Hepatocyte (in vitro differentiated cells): ENCODE data around the gene CPEB2. TPM values are rescaled to one million over a fixed set of nuclear protein-coding genes. Genes with fewer than 3 reads are reported as not detected.
A peak's percentile ranks its signal among the peaks of the same experiment; 100 is the strongest.

ENCODE experiments used
- DNase-seq: peaks from one replicate; pipeline ENCODE4 v3.0.0-alpha.2; 2016; ENCODE audit warnings: low spot score
- H2AFZ ChIP-seq: fragments of 200-600 bp; sonication (generic); 2 replicates; pipeline ENCODE4 v1.6.0; 2016; ENCODE audit warnings: antibody characterized with exemption, mild to moderate bottlenecking
- H3K27ac ChIP-seq: fragments of 200-600 bp; sonication (generic); 2 replicates; pipeline ENCODE4 v1.5.1; 2016; ENCODE audit warnings: mild to moderate bottlenecking
- H3K27me3 ChIP-seq: fragments of 200-600 bp; sonication (generic); 2 replicates; pipeline ENCODE4 v1.6.1; 2016
- H3K36me3 ChIP-seq: fragments of 200-600 bp; sonication (generic); replicated peaks from 2 replicates; pipeline ENCODE4 v1.5.1; 2016; ENCODE audit warnings: low read depth; ENCODE audit not compliant: insufficient read depth
- H3K4me1 ChIP-seq: fragments of 200-600 bp; sonication (generic); 2 replicates; pipeline ENCODE4 v1.5.1; 2016; ENCODE audit warnings: mild to moderate bottlenecking, moderate library complexity; ENCODE audit not compliant: insufficient read depth
- H3K4me2 ChIP-seq: fragments of 200-600 bp; sonication (generic); 2 replicates; pipeline ENCODE4 v1.6.0; 2016
- H3K4me3 ChIP-seq: fragments of 200-600 bp; sonication (generic); 2 replicates; pipeline ENCODE4 v1.5.1; 2016; ENCODE audit warnings: mild to moderate bottlenecking
- H3K79me2 ChIP-seq: fragments of 200-600 bp; sonication (generic); 2 replicates; pipeline ENCODE4 v1.6.0; 2017; ENCODE audit warnings: mild to moderate bottlenecking
- H3K9me2 ChIP-seq: fragments of 200-600 bp; sonication (generic); replicated peaks from 2 replicates; pipeline ENCODE4 v1.6.0; 2017; ENCODE audit warnings: mild to moderate bottlenecking; ENCODE audit not compliant: insufficient read depth
- H3K9me3 ChIP-seq: fragments of 200-600 bp; sonication (generic); 2 replicates; pipeline ENCODE4 v1.5.1; 2016; ENCODE audit warnings: low read depth, mild to moderate bottlenecking
- H4K20me1 ChIP-seq: fragments of 200-600 bp; sonication (generic); 2 replicates; pipeline ENCODE4 v1.6.0; 2016; ENCODE audit warnings: mild to moderate bottlenecking; ENCODE audit not compliant: insufficient read depth, poor library complexity, severe bottlenecking
- EZH2 ChIP-seq: fragments of 200-600 bp; sonication (generic); IDR thresholded peaks from 2 replicates; pipeline ENCODE4 v1.6.1; 2016; ENCODE audit warnings: antibody characterized with exemption, mild to moderate bottlenecking, borderline replicate concordance
- EZH2phosphoT487 ChIP-seq: fragments of 200-600 bp; sonication (generic); IDR thresholded peaks from one replicate; pipeline ENCODE4 v1.6.1; 2018; ENCODE audit warnings: antibody characterized with exemption, mild to moderate bottlenecking, low read depth, moderate library complexity; ENCODE audit not compliant: unreplicated experiment, severe bottlenecking
- WGBS: methylation state at CpG from one replicate; pipeline ENCODE4 v1.1.6; 2016; ENCODE audit warnings: low lambda C conversion rate; ENCODE audit errors: missing lambda C conversion rate; 5-methylcytosine and 5-hydroxymethylcytosine counted together
- polyA plus RNA-seq: library from polyadenylated mRNA; unstranded; fragments of >200 nt; fragmentation: Nextera tagmentation; extraction: Ambion mirVana; gene quantifications from 2 replicates; pipeline ENCODE4 v1.2.1, GENCODE V29; 2016
- total RNA-seq: library from RNA; depleted of rRNA; stranded (reverse); fragments of >200 nt; gene quantifications from 2 replicates; pipeline ENCODE4 v1.2.3, GENCODE V29; 2014
- TF ChIP-seq, protein P1 (sequence below): fragments of 200-600 bp; sonication (generic); IDR thresholded peaks from 2 replicates; pipeline ENCODE4 v1.5.1; 2016; ENCODE audit warnings: antibody characterized with exemption, mild to moderate bottlenecking; ENCODE audit not compliant: poor library complexity

Gene CPEB2
- total and polyA plus RNA-seq, 2 experiments from 2014 or later: 4.4 to 18.1 TPM

DNA sequence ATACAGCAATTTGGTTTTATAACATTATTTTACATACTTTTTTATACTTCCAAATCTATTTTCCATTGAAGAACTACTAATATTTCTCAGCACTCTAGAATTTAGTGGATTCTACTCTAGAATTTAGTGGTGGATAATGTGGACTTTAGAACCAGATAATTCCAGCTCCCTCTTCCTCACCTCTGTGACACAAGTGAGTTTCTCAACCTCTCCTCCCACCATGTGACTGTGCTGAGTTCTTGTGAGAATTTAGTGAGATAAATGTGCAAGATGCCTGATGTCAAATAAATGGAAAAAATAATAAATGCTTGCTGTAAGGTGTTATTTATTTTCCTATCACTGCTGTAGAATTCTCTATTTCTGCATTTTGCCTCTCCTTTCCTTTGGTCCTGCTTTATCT, 107.3 kb downstream of the CPEB2 start:
- peak overlapping the region; percentile 87 for H3K27ac ChIP-seq
- no peak overlapping the region for H2AFZ ChIP-seq
- no peaks in the 10 kb centered on the region for H4K20me1 ChIP-seq
- TF ChIP-seq EZH2 (no peak), EZH2phosphoT487 (no peak)
- TF ChIP-seq, protein P1, sequence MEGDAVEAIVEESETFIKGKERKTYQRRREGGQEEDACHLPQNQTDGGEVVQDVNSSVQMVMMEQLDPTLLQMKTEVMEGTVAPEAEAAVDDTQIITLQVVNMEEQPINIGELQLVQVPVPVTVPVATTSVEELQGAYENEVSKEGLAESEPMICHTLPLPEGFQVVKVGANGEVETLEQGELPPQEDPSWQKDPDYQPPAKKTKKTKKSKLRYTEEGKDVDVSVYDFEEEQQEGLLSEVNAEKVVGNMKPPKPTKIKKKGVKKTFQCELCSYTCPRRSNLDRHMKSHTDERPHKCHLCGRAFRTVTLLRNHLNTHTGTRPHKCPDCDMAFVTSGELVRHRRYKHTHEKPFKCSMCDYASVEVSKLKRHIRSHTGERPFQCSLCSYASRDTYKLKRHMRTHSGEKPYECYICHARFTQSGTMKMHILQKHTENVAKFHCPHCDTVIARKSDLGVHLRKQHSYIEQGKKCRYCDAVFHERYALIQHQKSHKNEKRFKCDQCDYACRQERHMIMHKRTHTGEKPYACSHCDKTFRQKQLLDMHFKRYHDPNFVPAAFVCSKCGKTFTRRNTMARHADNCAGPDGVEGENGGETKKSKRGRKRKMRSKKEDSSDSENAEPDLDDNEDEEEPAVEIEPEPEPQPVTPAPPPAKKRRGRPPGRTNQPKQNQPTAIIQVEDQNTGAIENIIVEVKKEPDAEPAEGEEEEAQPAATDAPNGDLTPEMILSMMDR: no peak
- peak overlapping the region; percentile 16 for H3K4me2 ChIP-seq
- no peak overlapping the region for H3K4me3 ChIP-seq
- peaks cover 5% of the 10 kb centered on the region for H3K4me1 ChIP-seq
- peak; percentile 33 for DNase-seq
- H3K27me3 ChIP-seq: no peaks in the 10 kb centered on the region
- H3K9me3 ChIP-seq: no peaks in the 10 kb centered on the region
- H3K9me2 ChIP-seq: no peaks in the 10 kb centered on the region
- no peaks in the 10 kb centered on the region for H3K79me2 ChIP-seq
- no peaks in the 10 kb centered on the region for H3K36me3 ChIP-seq

DNA sequence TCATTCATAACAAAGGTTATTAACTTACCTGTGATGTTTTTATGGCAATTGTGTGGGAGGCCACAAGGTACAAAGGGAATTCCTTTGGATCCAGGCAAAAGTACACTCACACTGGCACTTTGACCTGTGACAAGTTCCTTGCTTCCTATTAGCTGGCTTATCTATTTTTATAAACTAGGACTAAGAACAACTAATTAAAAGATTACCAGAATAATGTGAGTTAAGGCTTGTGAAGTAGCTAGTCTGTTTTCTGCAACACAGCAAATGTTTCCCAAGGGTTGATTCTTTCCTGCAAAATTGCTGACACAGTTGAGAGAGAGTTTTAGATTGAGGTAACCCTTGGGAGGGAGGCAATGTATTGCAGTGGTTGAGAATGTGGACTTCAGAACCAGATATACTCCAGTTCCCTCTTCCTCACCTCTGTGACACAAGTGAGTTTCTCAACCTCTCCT, 107.9 kb downstream of the CPEB2 start:
- no peak overlapping the region for H3K4me2 ChIP-seq
- peaks cover 5% of the 10 kb centered on the region for H3K4me1 ChIP-seq
- peak; percentile 56 for DNase-seq
- H3K4me3 ChIP-seq: no peak overlapping the region
- no peaks in the 10 kb centered on the region for H3K27me3 ChIP-seq
- no peaks in the 10 kb centered on the region for H3K79me2 ChIP-seq
- H3K36me3 ChIP-seq: no peaks in the 10 kb centered on the region
- H2AFZ ChIP-seq: no peak overlapping the region
- peak overlapping the region; percentile 87 for H3K27ac ChIP-seq
- H3K9me2 ChIP-seq: no peaks in the 10 kb centered on the region
- TF ChIP-seq EZH2phosphoT487 (no peak), EZH2 (no peak)
- TF ChIP-seq, protein P1: no peak
- no peaks in the 10 kb centered on the region for H4K20me1 ChIP-seq
- no peaks in the 10 kb centered on the region for H3K9me3 ChIP-seq

DNA sequence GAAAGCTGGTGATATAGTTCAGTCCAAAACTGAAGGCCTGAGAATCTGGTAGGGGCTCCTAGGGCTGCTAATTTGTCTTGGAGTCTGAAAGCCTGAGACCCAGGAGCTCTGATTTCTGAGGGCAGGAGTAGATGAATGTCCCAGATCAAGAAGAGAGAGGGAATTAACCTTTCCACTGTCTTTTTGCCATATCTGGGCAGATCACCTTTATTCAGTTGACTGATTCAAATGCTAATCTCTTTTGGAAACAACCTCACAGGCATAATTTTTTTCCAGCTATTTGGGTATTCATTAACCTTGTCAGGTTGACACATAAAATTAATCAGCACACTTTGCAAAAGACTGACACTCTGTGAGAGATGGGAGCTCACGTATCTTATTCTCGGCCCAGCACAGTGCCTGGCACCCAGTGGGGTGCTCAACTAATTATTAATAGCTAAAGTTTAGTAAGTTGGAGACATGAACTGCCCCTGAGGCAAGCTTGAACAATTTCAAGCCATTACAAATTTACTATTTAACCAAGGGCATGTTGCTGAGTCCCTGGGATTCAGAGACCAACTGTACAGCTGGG, 114.3 kb downstream of the CPEB2 start:
- WGBS: 84% methylated on average over 2 of the region's 2 CpGs
- Histone ChIP-seq H3K79me2 (no peaks in the 10 kb centered on the region), H3K4me2 (no peak overlapping the region), H2AFZ (no peak overlapping the region), H3K36me3 (no peaks in the 10 kb centered on the region), H3K9me2 (no peaks in the 10 kb centered on the region), H3K9me3 (no peaks in the 10 kb centered on the region), H3K27me3 (no peaks in the 10 kb centered on the region), H3K4me1 (no peaks in the 10 kb centered on the region), H3K27ac (no peak overlapping the region), H4K20me1 (no peaks in the 10 kb centered on the region), H3K4me3 (no peak overlapping the region)
- TF ChIP-seq EZH2phosphoT487 (no peak), EZH2 (no peak)
- TF ChIP-seq, protein P1: no peak
- DNase-seq: no peak
